Endothelial cell of umbilical vein (primary cell): ENCODE results near the gene UBP1. TPM values are rescaled to one million over a fixed set of nuclear protein-coding genes. Genes with fewer than 3 reads are reported as not detected.

Experiments
- BruUV-seq: library from RNA; stranded (reverse); fragments of 400-500 nt; replicated peaks from 2 replicates; lab custom pipeline; 2021; lab: Mats Ljungman, UMichigan
- CTCF ChIA-PET: fragments of 300-600, 350-600 bp; sonication (Branson Sonifier 250); formaldehyde crosslinking; loops from one replicate; lab custom pipeline; 2021; ENCODE audit warnings: antibody characterized with exemption, inconsistent platforms; lab: Charles Lee
- POLR2A ChIA-PET: fragments of 300-600, 350-600 bp; sonication (Branson Sonifier 250); formaldehyde crosslinking; loops from one replicate; lab custom pipeline; 2021; ENCODE audit warnings: antibody characterized with exemption, inconsistent platforms; lab: Charles Lee
- DNase-seq: peaks from one replicate; pipeline ENCODE4 v3.0.0-alpha.2; 2011; ENCODE audit warnings: low read depth, low spot score
- FAIRE-seq: peaks from 2 replicates; lab custom pipeline; 2011; peaks lifted over from hg19 to GRCh38; lab: Jason Lieb, UNC
- H2AFZ ChIP-seq: 2 replicates; pipeline ENCODE4 v1.6.0; 2012; ENCODE audit warnings: low read depth, low read length, control low read depth, inconsistent platforms
- H3K27ac ChIP-seq: 2 replicates; pipeline ENCODE4 v1.5.1; 2011; ENCODE audit warnings: low read depth, mild to moderate bottlenecking, control low read depth, low read length, moderate library complexity; ENCODE audit not compliant: insufficient read depth
- H3K27me3 ChIP-seq, 2 experiments: 2 replicates each; pipeline versions ENCODE4 v1.6.0 to v1.6.1; 2011; ENCODE audit warnings: low read length in 2 of 2, mixed read lengths in 1 of 2; ENCODE audit not compliant: control insufficient read depth in 2 of 2, insufficient read depth in 2 of 2
- H3K36me3 ChIP-seq, 2 experiments: 2 replicates in 1 of 2; 3 replicates in 1 of 2; pipeline ENCODE4 v1.5.1; 2011; ENCODE audit warnings: low read length in 2 of 2, mild to moderate bottlenecking in 1 of 2, moderate library complexity in 1 of 2; ENCODE audit not compliant: control insufficient read depth in 2 of 2, insufficient read depth in 2 of 2; ENCODE audit errors: extremely low read depth in 1 of 2
- H3K4me1 ChIP-seq: 3 replicates; pipeline ENCODE4 v1.5.1; 2011; ENCODE audit warnings: mild to moderate bottlenecking, low read length; ENCODE audit not compliant: control insufficient read depth, insufficient read depth; ENCODE audit errors: extremely low read depth
- H3K4me2 ChIP-seq: 2 replicates; pipeline ENCODE4 v1.6.1; 2011; ENCODE audit warnings: low read length, control low read depth, mixed read lengths; ENCODE audit not compliant: insufficient read depth
- H3K4me3 ChIP-seq, 3 experiments: fragments of 200-600 bp in 1 of 3; sonication (generic), shearing (Covaris generic) in 1 of 3; replicated peaks in 1 of 3; 2 replicates each; pipeline ENCODE4 v1.5.1; 2011 to 2016; ENCODE audit warnings: control low read depth in 3 of 3, low read length in 3 of 3, mild to moderate bottlenecking in 2 of 3, inconsistent platforms in 1 of 3, low read depth in 1 of 3, moderate library complexity in 1 of 3; ENCODE audit not compliant: insufficient read depth in 1 of 3
- H3K79me2 ChIP-seq: 2 replicates; pipeline ENCODE4 v1.6.0; 2012; ENCODE audit warnings: low read length, inconsistent platforms; ENCODE audit not compliant: control insufficient read depth, insufficient read depth
- H3K9ac ChIP-seq: replicated peaks from 2 replicates; pipeline ENCODE3; 2011; ENCODE audit warnings: low read length, control low read depth; ENCODE audit not compliant: insufficient read depth; ENCODE audit errors: extremely low read depth
- H3K9me1 ChIP-seq: replicated peaks from 3 replicates; pipeline ENCODE4 v1.6.0; 2011; ENCODE audit warnings: mild to moderate bottlenecking, low read length; ENCODE audit not compliant: control insufficient read depth, insufficient read depth; ENCODE audit errors: extremely low read depth
- H3K9me3 ChIP-seq: replicated peaks from 2 replicates; pipeline ENCODE4 v1.5.1; 2012; ENCODE audit warnings: low read length, inconsistent platforms; ENCODE audit not compliant: control insufficient read depth, insufficient read depth
- H4K20me1 ChIP-seq: replicated peaks from 2 replicates; pipeline ENCODE3; 2011; ENCODE audit warnings: mild to moderate bottlenecking, low read length; ENCODE audit not compliant: control insufficient read depth, insufficient read depth; ENCODE audit errors: extremely low read depth
- CTCF ChIP-seq, 2 donors: IDR thresholded peaks; 1 replicate in 1 of 2; 2 replicates in 1 of 2; pipeline ENCODE4 v1.5.1; 2011; ENCODE audit warnings: low read length in 2 of 2, mild to moderate bottlenecking in 2 of 2, moderate library complexity in 2 of 2, control low read depth in 1 of 2, inconsistent platforms in 1 of 2, low read depth in 1 of 2; ENCODE audit not compliant: insufficient read depth in 1 of 2; ENCODE audit errors: extremely low read depth in 1 of 2
- EZH2 ChIP-seq: IDR thresholded peaks from 2 replicates; pipeline ENCODE4 v1.6.1; 2012; ENCODE audit warnings: borderline replicate concordance, low read depth, mild to moderate bottlenecking, moderate library complexity, low read length, inconsistent platforms; ENCODE audit not compliant: severe bottlenecking
- FOS ChIP-seq: IDR thresholded peaks from 2 replicates; pipeline ENCODE4 v1.6.1; 2011; ENCODE audit warnings: mild to moderate bottlenecking, low read length, moderate library complexity, borderline replicate concordance; ENCODE audit not compliant: insufficient read depth
- GATA2 ChIP-seq: IDR thresholded peaks from 2 replicates; pipeline ENCODE4 v1.7.0; 2011; ENCODE audit warnings: low read depth, mild to moderate bottlenecking, moderate library complexity, mixed read lengths, low read length; ENCODE audit not compliant: insufficient read length, insufficient read depth
- JUN ChIP-seq: IDR thresholded peaks from 2 replicates; pipeline ENCODE4 v1.6.1; 2011; ENCODE audit warnings: borderline replicate concordance, low read depth; ENCODE audit not compliant: insufficient read length, insufficient read depth
- MAX ChIP-seq: IDR thresholded peaks from 2 replicates; pipeline ENCODE4 v1.6.1; 2011; ENCODE audit not compliant: insufficient read depth, insufficient read length
- MYC ChIP-seq: IDR thresholded peaks from one replicate; pipeline ENCODE4 v1.6.1; 2011; ENCODE audit warnings: mild to moderate bottlenecking, low read depth, low read length
- POLR2A ChIP-seq: IDR thresholded peaks from 2 replicates; pipeline ENCODE4 v1.6.1; 2012; ENCODE audit warnings: low read depth, mild to moderate bottlenecking, control low read depth, low read length
- POLR2AphosphoS5 ChIP-seq: IDR thresholded peaks from 2 replicates; pipeline ENCODE4 v1.6.1; 2012; ENCODE audit warnings: low read depth, mild to moderate bottlenecking, control low read depth, low read length, moderate library complexity; ENCODE audit not compliant: insufficient read depth
- dilution Hi-C: fragments of 300-500 bp; cut with MboI; formaldehyde crosslinking; loops from one replicate; pipeline ENCODE4 v1.15.0; 2019; ENCODE audit warnings: low sequenced_read_pairs; ENCODE audit not compliant: extremely low pct_ligation_motif_present
- intact Hi-C: fragments of 100-400 bp; cut with micrococcal nuclease; formaldehyde crosslinking; loops from one replicate; pipeline ENCODE4 v1.10.0; 2022
- polyA plus RNA-seq, 4 experiments: library from polyadenylated mRNA; depleted of rRNA in 3 of 4; stranded (reverse) in 3 of 4; unstranded in 1 of 4; fragments of >200 nt; gene quantifications; 2 replicates each; pipeline versions ENCODE4 v1.2.1 to v1.2.3, GENCODE V29; 2011 to 2012; ENCODE audit warnings: missing spikeins in 1 of 4
- total RNA-seq: library from RNA; stranded (reverse); gene quantifications from 2 replicates; pipeline ENCODE4 v1.2.3, GENCODE V29; 2021

The UBP1 gene
- total and polyA plus RNA-seq, 2 donors (not counting 3 experiments of a cell fraction or from before 2014, with no cell fraction given): 60.2 to 90.5 TPM

GRCh38 chr3:33420966-33421365 is 19.2 kb downstream of the UBP1 start:
- H4K20me1 ChIP-seq: no peaks in the 10 kb centered on the region
- no peaks in the 10 kb centered on the region for H3K4me1 ChIP-seq
- no peaks in the 10 kb centered on the region for H3K9me1 ChIP-seq
- no peak overlapping the region for H2AFZ ChIP-seq
- H3K79me2 ChIP-seq: peaks cover 56% of the 10 kb centered on the region
- dilution Hi-C loops: no loop called here
- H3K9me3 ChIP-seq: no peaks in the 10 kb centered on the region
- H3K4me2 ChIP-seq: no peak overlapping the region
- no TSS peak for BruUV-seq
- H3K9ac ChIP-seq: no peak overlapping the region
- TF ChIP-seq EZH2 (no peak), MAX (no peak), MYC (no peak), JUN (no peak), POLR2A (no peak), CTCF (IDR thresholded peaks at IDR 0.05; ENCODE audit: extremely low read depth in 1 of 2, insufficient read depth in 1 of 2, low read depth in 1 of 2, low read length in 2 of 2) (no peak), FOS (no peak), GATA2 (no peak), POLR2AphosphoS5 (no peak)
- intact Hi-C loops: no loop called here
- ChIA-PET POLR2A (no interaction called here), CTCF (interaction anchor here (1.0 to 4.1 kb wide), 3 partner anchors 48 to 366 kb away, joined by 3 to 15 read pairs (median 5); no protein-coding TSS in a partner anchor)
- H3K36me3 ChIP-seq: peaks cover 4 to 7% of the 10 kb centered on the region in 2 experiments
- no peaks in the 10 kb centered on the region for H3K27me3 ChIP-seq
- H3K27ac ChIP-seq: no peak overlapping the region
- FAIRE-seq: no peak
- no peak for DNase-seq
- H3K4me3 ChIP-seq: no peak overlapping the region
